Neural cell (in vitro differentiated cells): ENCODE measurements around the gene UBE3A.

Experiments used
- CTCF ChIP-seq: fragments of 450-650 bp; IDR thresholded peaks from 2 replicates; pipeline ENCODE4 v1.5.1; 2014; ENCODE audit warnings: antibody characterized with exemption, mild to moderate bottlenecking, moderate library complexity; ENCODE audit not compliant: poor library complexity, severe bottlenecking
- EZH2 ChIP-seq: fragments of 200-600, 300-800 bp; shearing (Covaris generic), sonication (generic); IDR thresholded peaks from 2 replicates; pipeline ENCODE4 v1.6.1; 2014; ENCODE audit warnings: antibody characterized with exemption, low read length, borderline replicate concordance, mild to moderate bottlenecking; ENCODE audit not compliant: insufficient read depth, poor library complexity, severe bottlenecking
- POLR2AphosphoS5 ChIP-seq: IDR thresholded peaks from 2 replicates; pipeline ENCODE4 v1.6.1; 2012

DNA sequence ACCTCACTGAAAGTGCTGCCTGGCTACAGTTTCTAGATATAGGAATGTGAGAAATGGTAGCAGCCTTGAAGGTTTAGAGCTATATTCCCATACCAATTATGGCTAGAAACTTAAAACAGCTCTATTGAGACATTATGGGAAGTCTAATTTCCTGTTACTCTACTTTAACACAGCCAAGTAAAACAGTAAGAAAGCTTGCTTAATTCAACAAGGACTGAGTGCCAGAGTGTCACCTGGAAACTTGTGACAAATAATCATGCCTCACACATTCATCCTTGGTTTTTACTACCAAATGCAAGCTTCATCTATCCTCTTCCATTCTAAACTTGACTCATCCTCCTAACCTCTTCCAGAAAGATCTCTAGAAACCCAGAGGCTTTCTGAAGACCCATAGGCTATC, 41.7 kb downstream of the UBE3A start:
- TF ChIP-seq CTCF, result no peak
- TF ChIP-seq POLR2AphosphoS5, result no peak
- no peak for TF ChIP-seq EZH2
